Astrocyte (in vitro differentiated cells and primary cell): ENCODE results near the gene GGACT. TPM values are rescaled to one million over a fixed set of nuclear protein-coding genes. Genes with fewer than 3 reads are reported as not detected.

Source experiments
- DNase-seq: peaks from one replicate; pipeline ENCODE4 v3.0.0-alpha.2; 2010; ENCODE audit warnings: low read depth
- FAIRE-seq: peaks from 2 replicates; lab custom pipeline; 2011; peaks lifted over from hg19 to GRCh38; lab: Jason Lieb, UNC
- H2AFZ ChIP-seq: 2 replicates; pipeline ENCODE4 v1.6.0; 2012; ENCODE audit warnings: low read depth, low read length, inconsistent platforms
- H3K27ac ChIP-seq: 2 replicates; pipeline ENCODE4 v1.5.1; 2011; ENCODE audit warnings: low read depth, low read length, inconsistent platforms
- H3K27me3 ChIP-seq: 2 replicates; pipeline ENCODE4 v1.6.0; 2011; ENCODE audit warnings: low read length, inconsistent platforms; ENCODE audit not compliant: insufficient read depth
- H3K36me3 ChIP-seq: 2 replicates; pipeline ENCODE4 v1.5.1; 2011; ENCODE audit warnings: low read length, inconsistent platforms; ENCODE audit not compliant: insufficient read depth
- H3K4me1 ChIP-seq: 2 replicates; pipeline ENCODE4 v1.5.1; 2011; ENCODE audit warnings: low read length, inconsistent platforms; ENCODE audit not compliant: insufficient read depth
- H3K4me2 ChIP-seq: 2 replicates; pipeline ENCODE4 v1.6.0; 2012; ENCODE audit warnings: low read length, inconsistent platforms
- H3K4me3 ChIP-seq: 2 replicates; pipeline ENCODE4 v1.5.1; 2011; ENCODE audit warnings: low read depth, mild to moderate bottlenecking, low read length, inconsistent platforms; ENCODE audit not compliant: insufficient read depth
- H3K79me2 ChIP-seq: 2 replicates; pipeline ENCODE4 v1.6.0; 2012; ENCODE audit warnings: mild to moderate bottlenecking, low read length, inconsistent platforms; ENCODE audit not compliant: insufficient read depth
- H3K9ac ChIP-seq: 2 replicates; pipeline ENCODE4 v1.6.0; 2012; ENCODE audit warnings: mild to moderate bottlenecking, low read length, inconsistent platforms
- H3K9me3 ChIP-seq: 2 replicates; pipeline ENCODE4 v1.5.1; 2012; ENCODE audit warnings: low read depth, mild to moderate bottlenecking, low read length, inconsistent platforms; ENCODE audit not compliant: insufficient read depth
- H4K20me1 ChIP-seq: 2 replicates; pipeline ENCODE4 v1.6.0; 2012; ENCODE audit warnings: low read length, inconsistent platforms; ENCODE audit not compliant: insufficient read depth
- H3K27ac Mint-ChIP-seq: one replicate; pipeline ENCODE4 v1.8.0; 2021; ENCODE audit warnings: mild to moderate bottlenecking, mixed read lengths; ENCODE audit not compliant: unreplicated experiment
- H3K27me3 Mint-ChIP-seq: one replicate; pipeline ENCODE4 v1.8.0; 2021; ENCODE audit warnings: low read depth, mixed read lengths; ENCODE audit not compliant: unreplicated experiment
- H3K36me3 Mint-ChIP-seq: one replicate; pipeline ENCODE4 v1.8.0; 2021; ENCODE audit warnings: low read depth, mixed read lengths; ENCODE audit not compliant: unreplicated experiment
- H3K4me1 Mint-ChIP-seq: one replicate; pipeline ENCODE4 v1.8.0; 2021; ENCODE audit warnings: low read depth, mixed read lengths; ENCODE audit not compliant: unreplicated experiment
- H3K4me3 Mint-ChIP-seq: one replicate; pipeline ENCODE4 v1.8.0; 2021; ENCODE audit warnings: mild to moderate bottlenecking, moderate library complexity, mixed read lengths; ENCODE audit not compliant: unreplicated experiment
- H3K9me3 Mint-ChIP-seq: one replicate; pipeline ENCODE4 v1.8.0; 2021; ENCODE audit warnings: mild to moderate bottlenecking, mixed read lengths; ENCODE audit not compliant: unreplicated experiment
- CTCF ChIP-seq: IDR thresholded peaks from 2 replicates; pipeline ENCODE4 v1.5.1; 2011; ENCODE audit warnings: low read depth, mild to moderate bottlenecking, inconsistent platforms, low read length, moderate library complexity; ENCODE audit not compliant: insufficient read depth
- EZH2 ChIP-seq: IDR thresholded peaks from 2 replicates; pipeline ENCODE4 v1.6.1; 2012; ENCODE audit warnings: mild to moderate bottlenecking, low read length, inconsistent platforms; ENCODE audit not compliant: insufficient read depth
- total RNA-seq: library from RNA; stranded (reverse); gene quantifications from 2 replicates; pipeline ENCODE4 v1.2.1, GENCODE V29; 2021

GGACT gene
- total RNA-seq, 1 donor from 2014 or later = 7.7 TPM

DNA sequence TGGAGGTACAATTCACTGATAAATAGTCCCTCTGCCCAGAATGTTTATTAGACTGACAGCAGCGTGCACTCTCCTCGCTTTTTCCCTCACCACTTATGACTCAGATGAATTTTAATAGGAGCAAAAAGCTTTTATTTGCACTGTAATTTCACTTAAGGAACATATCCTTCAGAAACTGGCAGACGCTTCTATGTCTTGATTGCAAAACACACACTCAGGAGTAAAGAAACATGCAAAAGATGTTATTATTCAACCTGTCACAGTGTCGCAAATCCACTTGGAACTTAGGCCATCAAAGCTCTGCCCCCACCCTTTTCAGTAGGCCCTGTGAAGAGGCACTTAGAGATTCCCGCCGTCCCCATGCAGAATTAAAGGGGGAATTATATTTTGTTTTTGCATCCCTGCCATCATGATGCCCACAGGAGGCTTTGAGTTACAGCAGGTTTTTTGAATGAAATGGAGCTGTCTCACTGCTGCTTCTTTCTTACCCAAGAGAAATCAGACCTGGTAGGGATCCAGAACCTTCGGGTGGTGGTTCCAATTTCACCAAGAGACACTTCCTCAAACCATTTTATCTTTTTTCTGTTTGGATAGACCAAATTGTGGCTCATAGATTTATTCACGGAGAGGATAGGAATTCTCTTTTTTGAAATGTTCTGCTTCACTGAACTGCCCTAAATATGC lies 74.5 kb downstream of the GGACT start:
- Mint-ChIP-seq H3K27me3 (no peaks in the 10 kb centered on the region), H3K9me3 (no peaks in the 10 kb centered on the region), H3K27ac (no peak overlapping the region), H3K4me3 (no peak overlapping the region), H3K36me3 (peaks cover 3% of the 10 kb centered on the region), H3K4me1 (peaks cover 7% of the 10 kb centered on the region)
- no peak for DNase-seq
- H3K4me1 ChIP-seq = peaks cover 8% of the 10 kb centered on the region
- no peaks in the 10 kb centered on the region for H4K20me1 ChIP-seq
- no peaks in the 10 kb centered on the region for H3K79me2 ChIP-seq
- FAIRE-seq = no peak
- no peaks in the 10 kb centered on the region for H3K36me3 ChIP-seq
- no peak overlapping the region for H3K27ac ChIP-seq
- TF ChIP-seq EZH2 (no peak), CTCF (no peak)
- H2AFZ ChIP-seq = no peak overlapping the region
- H3K9me3 ChIP-seq = no peaks in the 10 kb centered on the region
- H3K9ac ChIP-seq = no peak overlapping the region
- no peak overlapping the region for H3K4me3 ChIP-seq
- peak overlapping the region; percentile 27 for H3K4me2 ChIP-seq
- no peaks in the 10 kb centered on the region for H3K27me3 ChIP-seq

- Histone ChIP-seq H3K27me3 (no peaks in the 10 kb centered on the region), H4K20me1 (no peaks in the 10 kb centered on the region), H3K4me1 (peaks cover 8% of the 10 kb centered on the region), H3K4me3 (no peak overlapping the region), H3K9me3 (no peaks in the 10 kb centered on the region), H3K4me2 (peak overlapping the region; percentile 19), H3K79me2 (no peaks in the 10 kb centered on the region), H3K36me3 (no peaks in the 10 kb centered on the region), H3K9ac (no peak overlapping the region), H3K27ac (no peak overlapping the region), H2AFZ (no peak overlapping the region)
- Mint-ChIP-seq H3K27me3 (no peaks in the 10 kb centered on the region), H3K4me1 (peaks cover 7% of the 10 kb centered on the region), H3K27ac (no peak overlapping the region), H3K36me3 (peaks cover 3% of the 10 kb centered on the region), H3K4me3 (no peak overlapping the region), H3K9me3 (no peaks in the 10 kb centered on the region)
- FAIRE-seq (no peak), DNase-seq (no peak)
- TF ChIP-seq CTCF (no peak), EZH2 (no peak)
These were observed 75.4 kb downstream of the GGACT start for GRCh38 chr13:100513171-100513570.

GRCh38 chr13:100512422-100512821 lies 76.2 kb downstream of the GGACT start:
- H3K36me3 Mint-ChIP-seq = peaks cover 3% of the 10 kb centered on the region
- H3K4me1 Mint-ChIP-seq = peaks cover 7% of the 10 kb centered on the region
- H3K4me3 Mint-ChIP-seq = no peak overlapping the region
- no peaks in the 10 kb centered on the region for H3K9me3 ChIP-seq
- H3K27ac ChIP-seq = no peak overlapping the region
- no peaks in the 10 kb centered on the region for H3K79me2 ChIP-seq
- no peak for FAIRE-seq
- DNase-seq = peak; percentile 46
- H3K9me3 Mint-ChIP-seq = no peaks in the 10 kb centered on the region
- H3K4me1 ChIP-seq = peaks cover 8% of the 10 kb centered on the region
- no peaks in the 10 kb centered on the region for H3K27me3 Mint-ChIP-seq
- no peak overlapping the region for H3K9ac ChIP-seq
- no peak overlapping the region for H2AFZ ChIP-seq
- no peak for TF ChIP-seq EZH2
- no peak for TF ChIP-seq CTCF
- H3K27ac Mint-ChIP-seq = no peak overlapping the region
- no peaks in the 10 kb centered on the region for H3K36me3 ChIP-seq
- H3K4me3 ChIP-seq = no peak overlapping the region
- H4K20me1 ChIP-seq = no peaks in the 10 kb centered on the region
- H3K4me2 ChIP-seq = peak overlapping the region; percentile 33
- no peaks in the 10 kb centered on the region for H3K27me3 ChIP-seq
